ENCODE data around the gene ALDH1A2. TPM values are rescaled to one million over a fixed set of nuclear protein-coding genes. Genes with fewer than 3 reads are reported as not detected.
"Not testable (repeated sequence)": the region's sequence is repeated elsewhere in the genome, so short reads cannot be mapped to it uniquely, and the experiment has no call there.

The ALDH1A2 gene
- 22.1 TPM for total RNA-seq

DNA sequence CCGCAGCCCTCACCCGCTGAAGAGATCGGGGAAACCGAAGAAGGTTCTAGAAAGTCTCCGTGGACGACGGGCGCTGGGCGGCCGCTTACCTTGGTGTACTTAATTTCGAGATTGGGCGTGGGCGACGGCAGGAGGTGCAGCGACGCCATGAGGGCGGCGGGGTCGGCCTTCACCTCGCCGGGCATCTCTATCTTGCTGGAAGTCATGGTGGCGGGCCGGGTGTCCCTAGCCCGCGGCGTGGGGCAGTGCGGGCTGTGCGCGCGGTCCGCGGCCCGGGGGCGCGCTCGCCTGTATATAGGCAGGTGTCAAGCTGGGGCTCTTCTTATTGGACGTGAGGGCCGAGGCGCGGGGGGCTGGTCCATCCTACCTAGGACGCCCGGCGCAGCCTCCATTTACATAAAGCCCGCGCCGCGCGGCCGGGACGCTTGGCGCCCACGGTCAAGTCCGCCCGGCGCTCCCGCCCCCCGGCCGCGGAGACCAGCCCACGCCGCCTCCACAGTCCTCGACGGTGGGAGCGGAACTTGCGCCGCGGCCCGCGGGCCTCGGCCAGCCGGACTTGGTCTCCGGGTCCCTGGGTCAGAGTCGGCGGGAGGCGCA is at the start of gene ALDH1A2:
ALDH1A2 (minus strand) TSS at position 267 of the 597 bp plus-strand sequence; CDS start at position 206, 61 bp downstream.
- peaks cover 18% of the 10 kb centered on the region for H3K4me1 ChIP-seq
- TF ChIP-seq, protein P1, sequence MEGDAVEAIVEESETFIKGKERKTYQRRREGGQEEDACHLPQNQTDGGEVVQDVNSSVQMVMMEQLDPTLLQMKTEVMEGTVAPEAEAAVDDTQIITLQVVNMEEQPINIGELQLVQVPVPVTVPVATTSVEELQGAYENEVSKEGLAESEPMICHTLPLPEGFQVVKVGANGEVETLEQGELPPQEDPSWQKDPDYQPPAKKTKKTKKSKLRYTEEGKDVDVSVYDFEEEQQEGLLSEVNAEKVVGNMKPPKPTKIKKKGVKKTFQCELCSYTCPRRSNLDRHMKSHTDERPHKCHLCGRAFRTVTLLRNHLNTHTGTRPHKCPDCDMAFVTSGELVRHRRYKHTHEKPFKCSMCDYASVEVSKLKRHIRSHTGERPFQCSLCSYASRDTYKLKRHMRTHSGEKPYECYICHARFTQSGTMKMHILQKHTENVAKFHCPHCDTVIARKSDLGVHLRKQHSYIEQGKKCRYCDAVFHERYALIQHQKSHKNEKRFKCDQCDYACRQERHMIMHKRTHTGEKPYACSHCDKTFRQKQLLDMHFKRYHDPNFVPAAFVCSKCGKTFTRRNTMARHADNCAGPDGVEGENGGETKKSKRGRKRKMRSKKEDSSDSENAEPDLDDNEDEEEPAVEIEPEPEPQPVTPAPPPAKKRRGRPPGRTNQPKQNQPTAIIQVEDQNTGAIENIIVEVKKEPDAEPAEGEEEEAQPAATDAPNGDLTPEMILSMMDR (IDR thresholded peaks at IDR 0.05), result no peak
- peak in 1 of 2 donors; percentile 31 for TF ChIP-seq POLR2A (IDR thresholded peaks at IDR 0.05)
- no peaks in the 10 kb centered on the region for H3K36me3 ChIP-seq
- H3K27ac ChIP-seq, result peak within 1 kb of the TSS; percentile 81
- no peak for DNase-seq (ENCODE audit: extremely low spot score in 2 of 2)
- no peaks in the 10 kb centered on the region for H3K27me3 ChIP-seq
- H3K9me3 ChIP-seq, result no peaks in the 10 kb centered on the region
- peak within 1 kb of the TSS; percentile 53 to 66 for H3K4me3 ChIP-seq
- intact Hi-C loops (cut with DNase I), result loop anchor here (5.0 kb wide), 1 partner anchor 198 kb away; no protein-coding TSS in a partner anchor

DNA sequence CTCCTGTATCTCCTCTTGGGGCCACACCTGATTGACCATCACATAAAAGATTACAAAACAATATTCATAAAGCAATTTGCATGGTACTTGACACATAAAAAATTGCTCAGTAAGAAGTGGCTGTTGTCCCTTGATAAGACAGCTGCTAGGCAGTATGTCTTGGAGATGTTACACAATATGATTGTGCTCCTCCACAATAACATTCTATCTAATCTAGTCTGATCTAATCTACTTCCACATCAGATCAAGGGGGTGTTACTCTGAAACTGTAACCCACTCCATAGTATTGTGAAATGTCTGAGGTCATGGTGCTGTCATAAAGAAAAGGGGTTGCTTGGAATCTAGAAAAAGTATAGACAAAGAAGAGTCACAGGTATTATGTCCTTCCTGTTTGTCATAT is 49.3 kb upstream of the ALDH1A2 start:
- H3K4me1 ChIP-seq, result no peaks in the 10 kb centered on the region
- no peak overlapping the region for H3K27ac ChIP-seq
- TF ChIP-seq, protein P1 (IDR thresholded peaks at IDR 0.05), result no peak
- TF ChIP-seq POLR2A (IDR thresholded peaks at IDR 0.05) (no peak), POLR2AphosphoS5 (IDR thresholded peaks at IDR 0.05; ENCODE audit: insufficient read depth in 1 of 2, low read depth in 1 of 2) (no peak)
- no peak overlapping the region for H3K4me3 ChIP-seq
- no peaks in the 10 kb centered on the region for H3K9me3 ChIP-seq
- intact Hi-C loops (cut with DNase I), result no loop called here
- H3K27me3 ChIP-seq, result no peaks in the 10 kb centered on the region
- no peaks in the 10 kb centered on the region for H3K36me3 ChIP-seq
- DNase-seq (ENCODE audit: extremely low spot score in 2 of 2), result no peak

DNA sequence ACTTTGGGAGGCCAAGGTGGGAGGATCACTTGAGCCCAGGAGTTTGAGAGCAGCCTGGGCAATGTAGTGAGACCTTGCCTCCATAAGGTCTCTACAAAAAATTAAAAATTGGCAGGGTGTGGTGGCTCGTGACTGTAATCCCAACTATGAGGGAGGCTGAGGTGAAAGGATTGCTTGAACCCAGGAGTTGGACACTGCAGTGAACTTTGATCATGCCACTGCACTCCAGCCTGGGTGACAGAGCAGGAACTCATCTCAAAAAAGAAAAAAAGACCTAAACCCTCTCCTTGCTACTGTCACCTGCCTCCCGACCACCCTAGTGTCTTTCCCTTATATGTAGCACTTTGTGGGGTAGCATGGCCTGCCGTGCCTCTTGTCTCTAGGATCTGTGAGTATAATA is 48.9 kb upstream of the ALDH1A2 start:
- no peaks in the 10 kb centered on the region for H3K27me3 ChIP-seq
- H3K4me1 ChIP-seq, result no peaks in the 10 kb centered on the region
- no peaks in the 10 kb centered on the region for H3K9me3 ChIP-seq
- H3K4me3 ChIP-seq, result no peak overlapping the region
- H3K27ac ChIP-seq, result no peak overlapping the region
- intact Hi-C loops (cut with DNase I), result no loop called here
- no peaks in the 10 kb centered on the region for H3K36me3 ChIP-seq
- TF ChIP-seq POLR2A (IDR thresholded peaks at IDR 0.05) (no peak), POLR2AphosphoS5 (IDR thresholded peaks at IDR 0.05; ENCODE audit: insufficient read depth in 1 of 2, low read depth in 1 of 2) (no peak)
- TF ChIP-seq, protein P1 (IDR thresholded peaks at IDR 0.05), result no peak
- no peak for DNase-seq (ENCODE audit: extremely low spot score in 2 of 2)

DNA sequence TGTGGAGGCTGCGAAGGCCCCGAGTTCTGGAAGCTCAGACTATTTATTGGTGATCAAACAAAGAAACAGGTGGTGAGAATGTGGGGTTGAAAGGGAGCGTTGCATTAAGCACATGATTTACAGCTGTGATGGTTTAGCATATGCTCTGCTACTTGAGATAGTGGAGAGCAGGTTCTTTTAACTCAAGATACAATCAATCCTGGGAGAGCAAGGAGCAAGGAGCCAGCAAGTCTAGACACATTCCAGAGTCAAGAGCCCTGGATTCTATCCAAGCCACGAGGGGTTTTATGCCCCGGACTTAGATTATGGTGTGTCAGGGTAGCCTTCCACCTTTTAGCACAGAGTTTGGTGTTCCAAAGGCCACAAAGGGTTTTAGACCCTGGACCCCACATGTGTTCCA is 47.8 kb upstream of the ALDH1A2 start:
- H3K9me3 ChIP-seq; DNase-seq (ENCODE audit: extremely low spot score in 2 of 2); H3K27me3 ChIP-seq; H3K27ac ChIP-seq; H3K4me1 ChIP-seq; H3K36me3 ChIP-seq; H3K4me3 ChIP-seq; intact Hi-C loops (cut with DNase I): not testable (repeated sequence)

DNA sequence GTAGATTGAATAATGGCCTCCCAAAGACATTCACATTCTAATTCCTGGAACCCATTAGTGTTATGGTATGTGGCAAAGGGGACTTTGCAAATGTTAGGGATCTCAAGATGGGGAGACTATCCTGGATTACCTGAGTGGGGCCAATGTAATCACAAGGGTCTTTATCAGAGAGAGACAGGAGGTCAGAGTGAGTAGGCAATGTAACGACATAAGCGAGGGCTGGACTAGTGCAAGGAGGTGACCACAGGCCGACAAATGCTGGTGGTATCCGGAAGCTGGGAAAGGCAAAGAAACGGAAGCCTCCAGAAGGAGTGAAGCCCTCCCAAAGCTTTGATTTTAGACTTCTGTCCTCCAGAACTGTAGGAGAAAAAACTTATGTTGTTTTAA is 46.2 kb upstream of the ALDH1A2 start:
- no peak for DNase-seq (ENCODE audit: extremely low spot score in 2 of 2)
- intact Hi-C loops (cut with DNase I), result no loop called here
- Histone ChIP-seq H3K27ac (no peak overlapping the region), H3K36me3 (no peaks in the 10 kb centered on the region), H3K27me3 (no peaks in the 10 kb centered on the region), H3K4me1 (no peaks in the 10 kb centered on the region), H3K9me3 (no peaks in the 10 kb centered on the region), H3K4me3 (no peak overlapping the region)
- no peak for TF ChIP-seq POLR2AphosphoS5 (IDR thresholded peaks at IDR 0.05; ENCODE audit: insufficient read depth in 1 of 2, low read depth in 1 of 2)
- TF ChIP-seq POLR2A (IDR thresholded peaks at IDR 0.05), result no peak
- TF ChIP-seq, protein P1 (IDR thresholded peaks at IDR 0.05), result no peak
